HepG2 (cell line): ENCODE measurements around the gene INO80C. TPM values are rescaled to one million over a fixed set of nuclear protein-coding genes. Genes with fewer than 3 reads are reported as not detected.
A peak's percentile ranks its signal among the peaks of the same experiment; 100 is the strongest.

Experiments
- AGO1 ChIP-seq: fragments of 200-400 bp; formaldehyde crosslinking; IDR thresholded peaks from 2 replicates; pipeline ENCODE4 v1.6.1; 2017; ENCODE audit warnings: mild to moderate bottlenecking, low read depth, low read length, moderate library complexity; ENCODE audit not compliant: poor library complexity, severe bottlenecking
- AGO2 ChIP-seq: fragments of 200-400 bp; formaldehyde crosslinking; optimal IDR thresholded peaks from 2 replicates; pipeline ENCODE3; 2017; ENCODE audit warnings: mild to moderate bottlenecking, low read depth, low read length, moderate library complexity
- ATF1 ChIP-seq: IDR thresholded peaks from 2 replicates; pipeline ENCODE4 v1.6.1; 2016; ENCODE audit warnings: mild to moderate bottlenecking, control low read depth
- FOXC1 ChIP-seq: sonication (generic); formaldehyde crosslinking; IDR thresholded peaks from 2 replicates; pipeline ENCODE4 v1.8.0; 2022; ENCODE audit warnings: mild to moderate bottlenecking, missing genetic modification reagents, borderline replicate concordance
- HDAC6 ChIP-seq: fragments of 200-600 bp; sonication (generic); IDR thresholded peaks from 2 replicates; pipeline ENCODE4 v1.7.0; 2017; ENCODE audit warnings: mild to moderate bottlenecking, antibody characterized with exemption, low read length, low read depth
- NCOR1 ChIP-seq: fragments of 200-600 bp; sonication (generic); IDR thresholded peaks from 2 replicates; pipeline ENCODE4 v1.7.0; 2017; ENCODE audit warnings: antibody characterized with exemption, low read length, borderline replicate concordance
- RBM22 ChIP-seq: fragments of 200-400 bp; formaldehyde crosslinking; optimal IDR thresholded peaks from 2 replicates; pipeline ENCODE3; 2017; ENCODE audit warnings: mild to moderate bottlenecking, low read length, moderate library complexity
- RBM39 ChIP-seq: fragments of 200-400 bp; formaldehyde crosslinking; IDR thresholded peaks from one replicate; pipeline ENCODE4 v1.6.1; 2018; ENCODE audit warnings: antibody characterized with exemption, mild to moderate bottlenecking, low read depth, low read length; ENCODE audit not compliant: poor library complexity, severe bottlenecking
- SMAD1 ChIP-seq: sonication (generic); formaldehyde crosslinking; IDR thresholded peaks from 2 replicates; pipeline ENCODE4 v1.4.0; 2020; ENCODE audit warnings: missing genetic modification reagents, low read depth, mild to moderate bottlenecking, borderline replicate concordance
- SPEN ChIP-seq: sonication (generic); formaldehyde crosslinking; IDR thresholded peaks from 2 replicates; pipeline ENCODE4 v1.5.1; 2020; ENCODE audit warnings: low read depth, mild to moderate bottlenecking, missing genetic modification reagents
- ZNF280D ChIP-seq: sonication (generic); formaldehyde crosslinking; IDR thresholded peaks from 2 replicates; pipeline ENCODE4 v1.5.1; 2020; ENCODE audit warnings: mild to moderate bottlenecking, missing genetic modification reagents
- ZNF343 ChIP-seq: sonication (generic); formaldehyde crosslinking; IDR thresholded peaks from 2 replicates; pipeline ENCODE4 v1.4.0; 2020; ENCODE audit warnings: mild to moderate bottlenecking, missing genetic modification reagents
- ZNF468 ChIP-seq: sonication (generic); formaldehyde crosslinking; IDR thresholded peaks from 2 replicates; pipeline ENCODE4 v1.8.0; 2022; ENCODE audit warnings: mild to moderate bottlenecking, moderate library complexity, missing genetic modification reagents
- ZNF614 ChIP-seq: IDR thresholded peaks from 2 replicates; pipeline ENCODE4 v1.6.1; 2018; ENCODE audit warnings: missing biosample characterization, missing genetic modification reagents, inconsistent platforms, borderline replicate concordance
- ZNF766 ChIP-seq: sonication (generic); formaldehyde crosslinking; IDR thresholded peaks from 2 replicates; pipeline ENCODE4 v1.5.0; 2020; ENCODE audit warnings: missing genetic modification reagents, borderline replicate concordance
- polyA plus RNA-seq, 8 experiments: library from polyadenylated mRNA; depleted of rRNA in 3 of 8; stranded (reverse) in 7 of 8; unstranded in 1 of 8; fragments of >200 nt; fragmentation: Illumina TruSeq in 4 of 8; extraction: Trizol in 4 of 8; gene quantifications; 2 replicates each; pipeline versions ENCODE4 v1.2.1 to v1.2.3, GENCODE V29; 2011 to 2016; ENCODE audit warnings: low read depth in 4 of 8, missing spikeins in 1 of 8, mixed read lengths in 1 of 8; ENCODE audit not compliant: insufficient read depth in 1 of 8
- total RNA-seq, 5 experiments: library from RNA; depleted of rRNA; stranded (reverse); fragments of >200 nt; fragmentation: Illumina TruSeq; extraction: Trizol; gene quantifications; 2 replicates each; pipeline ENCODE4 v1.2.3, GENCODE V29; 2016; ENCODE audit warnings: low read depth in 1 of 5
- TF ChIP-seq, protein P1 (sequence below): sonication (generic); formaldehyde crosslinking; IDR thresholded peaks from 2 replicates; pipeline ENCODE4 v1.5.0; 2020; ENCODE audit warnings: mild to moderate bottlenecking, missing genetic modification reagents, borderline replicate concordance
- TF ChIP-seq, protein P2 (sequence below): IDR thresholded peaks from 2 replicates; pipeline ENCODE4 v1.6.1; 2018; ENCODE audit warnings: missing genetic modification reagents

The INO80C gene
- total and polyA plus RNA-seq, 2 of the 13 experiments (the other 11 are each of a cell fraction or from before 2014, with no cell fraction given): 8.2 to 15.4 TPM

DNA sequence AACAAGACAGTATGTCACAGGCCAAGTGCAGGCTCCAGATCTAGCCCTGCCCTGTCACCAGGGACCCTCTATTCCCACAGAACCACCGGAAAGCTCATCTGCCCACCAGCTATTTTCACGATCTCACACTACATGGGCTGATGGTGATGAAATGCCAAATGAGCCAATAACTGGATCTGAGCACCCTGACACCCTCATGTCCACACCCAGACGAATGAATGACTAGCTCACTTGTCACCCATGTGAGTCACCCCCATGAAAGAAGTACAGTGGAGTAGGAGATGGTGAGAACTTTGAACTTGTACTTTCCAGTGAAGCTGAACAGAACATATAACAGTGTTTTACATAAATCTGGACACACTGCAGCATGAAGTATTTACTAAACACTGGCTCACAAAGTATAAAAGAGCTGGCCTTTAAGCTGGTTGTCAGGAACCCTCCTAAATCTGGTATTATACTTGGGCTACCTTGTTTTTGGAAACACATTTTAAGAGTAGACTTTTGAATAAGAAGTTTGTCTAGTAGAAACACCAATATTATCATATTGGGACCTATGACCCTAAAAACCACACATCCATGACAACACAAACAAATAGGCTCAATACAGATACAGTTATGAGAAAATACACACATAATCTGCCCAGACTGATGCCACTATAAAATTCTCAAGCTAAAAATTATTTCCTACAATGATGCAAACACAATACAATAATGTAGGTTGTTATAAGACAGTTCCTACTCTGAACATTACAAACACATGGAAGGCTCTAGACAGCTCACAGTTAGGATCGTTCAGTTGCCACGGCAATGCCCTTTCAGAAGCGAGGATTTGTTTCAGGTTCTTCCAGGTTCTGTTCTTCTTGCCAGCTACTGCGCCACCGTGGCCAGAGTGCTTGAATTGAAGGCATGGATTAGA is 19.0 kb downstream of the INO80C start (continued):
- TF ChIP-seq ZNF280D (CRISPR knock-in tag) (no peak), HDAC6 (no peak), RBM39 (no peak), FOXC1 (CRISPR knock-in tag) (no peak), ATF1 (CRISPR knock-in tag) (peak; percentile 73), AGO1 (no peak), RBM22 (no peak), ZNF468 (no peak), ZNF343 (no peak), SPEN (CRISPR knock-in tag) (0 out of 2 replicates have a peak, but pooled peaks have one; percentile 32), NCOR1 (peak; percentile 87; the same call in 1 of the 2 replicates), ZNF614 (no peak; the same call in 1 of the 2 replicates), ZNF766 (no peak), AGO2 (no peak), SMAD1 (CRISPR knock-in tag) (no peak)
- TF ChIP-seq, protein P1, sequence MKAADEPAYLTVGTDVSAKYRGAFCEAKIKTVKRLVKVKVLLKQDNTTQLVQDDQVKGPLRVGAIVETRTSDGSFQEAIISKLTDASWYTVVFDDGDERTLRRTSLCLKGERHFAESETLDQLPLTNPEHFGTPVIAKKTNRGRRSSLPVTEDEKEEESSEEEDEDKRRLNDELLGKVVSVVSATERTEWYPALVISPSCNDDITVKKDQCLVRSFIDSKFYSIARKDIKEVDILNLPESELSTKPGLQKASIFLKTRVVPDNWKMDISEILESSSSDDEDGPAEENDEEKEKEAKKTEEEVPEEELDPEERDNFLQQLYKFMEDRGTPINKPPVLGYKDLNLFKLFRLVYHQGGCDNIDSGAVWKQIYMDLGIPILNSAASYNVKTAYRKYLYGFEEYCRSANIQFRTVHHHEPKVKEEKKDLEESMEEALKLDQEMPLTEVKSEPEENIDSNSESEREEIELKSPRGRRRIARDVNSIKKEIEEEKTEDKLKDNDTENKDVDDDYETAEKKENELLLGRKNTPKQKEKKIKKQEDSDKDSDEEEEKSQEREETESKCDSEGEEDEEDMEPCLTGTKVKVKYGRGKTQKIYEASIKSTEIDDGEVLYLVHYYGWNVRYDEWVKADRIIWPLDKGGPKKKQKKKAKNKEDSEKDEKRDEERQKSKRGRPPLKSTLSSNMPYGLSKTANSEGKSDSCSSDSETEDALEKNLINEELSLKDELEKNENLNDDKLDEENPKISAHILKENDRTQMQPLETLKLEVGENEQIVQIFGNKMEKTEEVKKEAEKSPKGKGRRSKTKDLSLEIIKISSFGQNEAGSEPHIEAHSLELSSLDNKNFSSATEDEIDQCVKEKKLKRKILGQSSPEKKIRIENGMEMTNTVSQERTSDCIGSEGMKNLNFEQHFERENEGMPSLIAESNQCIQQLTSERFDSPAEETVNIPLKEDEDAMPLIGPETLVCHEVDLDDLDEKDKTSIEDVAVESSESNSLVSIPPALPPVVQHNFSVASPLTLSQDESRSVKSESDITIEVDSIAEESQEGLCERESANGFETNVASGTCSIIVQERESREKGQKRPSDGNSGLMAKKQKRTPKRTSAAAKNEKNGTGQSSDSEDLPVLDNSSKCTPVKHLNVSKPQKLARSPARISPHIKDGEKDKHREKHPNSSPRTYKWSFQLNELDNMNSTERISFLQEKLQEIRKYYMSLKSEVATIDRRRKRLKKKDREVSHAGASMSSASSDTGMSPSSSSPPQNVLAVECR: no peak; the same call in 1 of the 2 replicates
- TF ChIP-seq, protein P2, sequence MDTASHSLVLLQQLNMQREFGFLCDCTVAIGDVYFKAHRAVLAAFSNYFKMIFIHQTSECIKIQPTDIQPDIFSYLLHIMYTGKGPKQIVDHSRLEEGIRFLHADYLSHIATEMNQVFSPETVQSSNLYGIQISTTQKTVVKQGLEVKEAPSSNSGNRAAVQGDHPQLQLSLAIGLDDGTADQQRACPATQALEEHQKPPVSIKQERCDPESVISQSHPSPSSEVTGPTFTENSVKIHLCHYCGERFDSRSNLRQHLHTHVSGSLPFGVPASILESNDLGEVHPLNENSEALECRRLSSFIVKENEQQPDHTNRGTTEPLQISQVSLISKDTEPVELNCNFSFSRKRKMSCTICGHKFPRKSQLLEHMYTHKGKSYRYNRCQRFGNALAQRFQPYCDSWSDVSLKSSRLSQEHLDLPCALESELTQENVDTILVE (CRISPR knock-in tag): no peak
